ENCODE measurements around the gene ENGASE.

ENGASE gene, protein sequence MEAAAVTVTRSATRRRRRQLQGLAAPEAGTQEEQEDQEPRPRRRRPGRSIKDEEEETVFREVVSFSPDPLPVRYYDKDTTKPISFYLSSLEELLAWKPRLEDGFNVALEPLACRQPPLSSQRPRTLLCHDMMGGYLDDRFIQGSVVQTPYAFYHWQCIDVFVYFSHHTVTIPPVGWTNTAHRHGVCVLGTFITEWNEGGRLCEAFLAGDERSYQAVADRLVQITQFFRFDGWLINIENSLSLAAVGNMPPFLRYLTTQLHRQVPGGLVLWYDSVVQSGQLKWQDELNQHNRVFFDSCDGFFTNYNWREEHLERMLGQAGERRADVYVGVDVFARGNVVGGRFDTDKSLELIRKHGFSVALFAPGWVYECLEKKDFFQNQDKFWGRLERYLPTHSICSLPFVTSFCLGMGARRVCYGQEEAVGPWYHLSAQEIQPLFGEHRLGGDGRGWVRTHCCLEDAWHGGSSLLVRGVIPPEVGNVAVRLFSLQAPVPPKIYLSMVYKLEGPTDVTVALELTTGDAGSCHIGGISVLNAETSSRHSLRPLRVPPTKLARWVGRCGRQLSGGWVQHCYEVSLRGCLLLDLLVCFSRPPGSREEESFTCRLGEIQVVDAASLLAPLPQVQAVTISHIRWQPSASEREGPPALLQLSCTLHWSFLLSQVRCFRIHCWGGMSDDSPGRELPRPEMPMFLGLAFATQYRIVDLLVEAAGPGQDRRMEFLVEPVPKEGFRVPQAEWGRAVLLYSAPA

GRCh38 chr17:79074649-79075445, at the start of gene ENGASE:
ENGASE (plus strand) TSS chr17:79074824; CDS start chr17:79074945, 121 bp downstream.
- H3K4me3 ChIP-seq (ENCODE audit: low read depth, low read length) = peak within 1 kb of the TSS; percentile 69
- peak; percentile 95 for DNase-seq (ENCODE audit: low read depth)
- TF ChIP-seq, protein P1, sequence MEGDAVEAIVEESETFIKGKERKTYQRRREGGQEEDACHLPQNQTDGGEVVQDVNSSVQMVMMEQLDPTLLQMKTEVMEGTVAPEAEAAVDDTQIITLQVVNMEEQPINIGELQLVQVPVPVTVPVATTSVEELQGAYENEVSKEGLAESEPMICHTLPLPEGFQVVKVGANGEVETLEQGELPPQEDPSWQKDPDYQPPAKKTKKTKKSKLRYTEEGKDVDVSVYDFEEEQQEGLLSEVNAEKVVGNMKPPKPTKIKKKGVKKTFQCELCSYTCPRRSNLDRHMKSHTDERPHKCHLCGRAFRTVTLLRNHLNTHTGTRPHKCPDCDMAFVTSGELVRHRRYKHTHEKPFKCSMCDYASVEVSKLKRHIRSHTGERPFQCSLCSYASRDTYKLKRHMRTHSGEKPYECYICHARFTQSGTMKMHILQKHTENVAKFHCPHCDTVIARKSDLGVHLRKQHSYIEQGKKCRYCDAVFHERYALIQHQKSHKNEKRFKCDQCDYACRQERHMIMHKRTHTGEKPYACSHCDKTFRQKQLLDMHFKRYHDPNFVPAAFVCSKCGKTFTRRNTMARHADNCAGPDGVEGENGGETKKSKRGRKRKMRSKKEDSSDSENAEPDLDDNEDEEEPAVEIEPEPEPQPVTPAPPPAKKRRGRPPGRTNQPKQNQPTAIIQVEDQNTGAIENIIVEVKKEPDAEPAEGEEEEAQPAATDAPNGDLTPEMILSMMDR (IDR thresholded peaks at IDR 0.05; ENCODE audit: insufficient read depth, low read depth, low read length, missing control alignments) = no peak

DNA sequence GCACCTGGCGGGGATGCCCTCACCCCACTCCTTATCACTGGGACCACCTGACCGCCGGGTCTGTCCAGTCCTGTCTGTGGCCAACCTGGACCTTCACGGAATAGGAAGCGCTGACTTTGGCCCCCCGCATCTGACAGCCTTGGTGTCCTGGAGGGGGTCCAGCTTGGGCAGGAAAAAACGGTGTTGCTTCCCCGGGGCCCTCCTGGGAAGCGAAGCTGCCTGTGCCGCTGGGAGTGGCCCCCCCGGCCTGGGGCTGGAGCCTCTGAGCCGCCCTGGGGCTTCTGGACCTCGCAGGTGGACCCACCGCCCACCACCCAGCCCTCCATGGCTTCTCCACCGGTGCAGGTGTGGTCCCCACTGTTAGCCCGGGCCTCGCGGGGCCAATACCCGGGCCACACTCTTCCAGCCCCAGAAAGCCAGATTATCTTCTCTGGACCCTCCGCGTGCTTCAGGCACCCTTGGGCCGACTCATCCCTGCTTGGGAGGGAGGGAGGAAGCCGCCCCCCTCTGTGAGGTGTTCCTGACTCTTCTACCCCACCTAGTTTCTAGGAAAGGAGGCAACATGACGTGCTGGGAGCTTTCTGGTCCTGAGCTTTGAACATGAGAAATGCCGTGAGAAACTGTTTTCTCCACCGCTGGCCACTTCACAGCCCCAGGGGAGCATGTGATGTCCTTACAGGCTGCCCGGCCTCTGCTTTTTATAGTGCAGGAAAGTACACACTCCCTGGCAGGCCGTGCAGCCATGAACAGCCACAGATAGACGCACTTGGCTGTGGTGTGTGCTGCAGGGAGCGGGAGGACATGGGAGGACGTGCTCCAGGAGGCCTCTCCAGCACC, 49.5 kb upstream of the ENGASE start:
- peak overlapping the region; percentile 26 for H3K4me3 ChIP-seq (ENCODE audit: low read depth, low read length)
- TF ChIP-seq, protein P1 (IDR thresholded peaks at IDR 0.05; ENCODE audit: insufficient read depth, low read depth, low read length, missing control alignments) = no peak
- DNase-seq (ENCODE audit: low read depth) = no peak

GRCh38 chr17:79026376-79027273, 48.0 kb upstream of the ENGASE start:
- no peak overlapping the region for H3K4me3 ChIP-seq (ENCODE audit: low read depth, low read length)
- no peak for DNase-seq (ENCODE audit: low read depth)
- TF ChIP-seq, protein P1 (IDR thresholded peaks at IDR 0.05; ENCODE audit: insufficient read depth, low read depth, low read length, missing control alignments) = no peak

GRCh38 chr17:79027274-79027924, 47.2 kb upstream of the ENGASE start:
- no peak overlapping the region for H3K4me3 ChIP-seq (ENCODE audit: low read depth, low read length)
- no peak for DNase-seq (ENCODE audit: low read depth)
- TF ChIP-seq, protein P1 (IDR thresholded peaks at IDR 0.05; ENCODE audit: insufficient read depth, low read depth, low read length, missing control alignments) = no peak

DNA sequence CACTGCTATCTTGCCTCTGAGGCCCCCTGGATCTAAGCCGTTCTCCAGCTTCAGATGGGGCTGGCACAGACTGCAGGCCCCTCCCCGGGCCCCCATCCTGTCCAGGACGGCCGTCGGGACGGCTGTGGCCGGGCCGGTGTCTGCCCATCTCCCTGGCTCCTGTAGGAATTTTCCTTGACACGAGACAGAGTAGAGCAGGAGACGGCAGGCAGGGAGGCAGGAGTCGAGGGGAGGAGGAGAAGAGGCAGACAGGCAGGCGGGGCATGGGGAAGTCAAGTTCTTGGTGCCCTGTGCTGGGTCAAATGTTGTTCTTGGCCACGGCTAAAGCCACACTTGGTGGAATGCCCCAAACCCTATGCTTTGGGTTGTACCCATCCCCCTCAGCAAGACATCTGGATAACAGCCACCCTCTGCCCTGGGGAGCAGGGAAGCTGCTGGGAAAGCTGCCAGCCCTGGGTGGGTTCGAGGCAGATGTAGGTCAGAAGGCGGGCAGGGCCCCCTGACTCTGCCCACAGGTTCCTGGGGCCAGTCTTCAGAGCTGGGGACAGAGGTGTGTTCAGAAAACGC, 46.6 kb upstream of the ENGASE start:
- H3K4me3 ChIP-seq (ENCODE audit: low read depth, low read length) = no peak overlapping the region
- DNase-seq (ENCODE audit: low read depth) = no peak
- TF ChIP-seq, protein P1 (IDR thresholded peaks at IDR 0.05; ENCODE audit: insufficient read depth, low read depth, low read length, missing control alignments) = no peak
